GM10266 (cell line): ENCODE data around the gene SFR1.

Experiments used
- DNase-seq: peaks from one replicate; pipeline ENCODE4 v3.0.0; 2012; ENCODE audit errors: extremely low spot score
- CTCF ChIP-seq: IDR thresholded peaks from 2 replicates; pipeline ENCODE4 v1.5.1; 2012; ENCODE audit warnings: mild to moderate bottlenecking, low read depth; ENCODE audit not compliant: control insufficient read depth, insufficient read depth; ENCODE audit errors: missing control alignments

The SFR1 gene

GRCh38 chr10:104081998-104082397 is 40.0 kb upstream of the SFR1 start:
- no peak for TF ChIP-seq CTCF
- no peak for DNase-seq

DNA sequence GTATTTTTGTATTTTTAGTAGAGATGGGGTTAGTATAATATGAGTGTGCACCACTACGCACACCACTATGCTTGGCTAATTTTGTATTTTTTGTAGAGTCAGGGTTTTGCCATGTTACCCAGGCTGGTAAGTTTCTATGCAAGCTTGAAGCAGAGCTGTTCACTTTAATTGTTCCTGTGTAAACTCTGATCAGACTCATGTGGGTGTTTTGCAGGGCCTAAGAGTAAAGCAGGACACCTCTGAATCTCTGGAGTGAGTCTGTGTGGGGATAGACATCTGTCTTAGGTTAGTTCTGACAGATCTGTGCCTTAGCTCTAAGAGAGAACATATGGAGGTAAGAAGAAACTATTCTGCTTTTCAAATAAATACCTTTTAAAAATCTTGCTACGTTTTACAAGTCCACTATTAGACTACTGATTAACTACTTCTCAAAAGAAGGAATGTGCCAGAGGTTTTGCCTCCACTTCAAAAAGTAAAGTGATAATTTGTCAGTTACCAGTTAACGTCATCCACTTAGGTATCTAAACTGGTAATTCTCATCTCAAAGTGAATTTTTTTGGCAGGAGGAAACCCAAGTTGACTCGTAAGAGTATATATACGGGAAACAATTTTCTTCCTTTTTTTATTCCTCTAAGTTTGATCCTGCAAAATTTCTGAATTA is 37.4 kb upstream of the SFR1 start:
- no peak for DNase-seq
- TF ChIP-seq CTCF, result no peak

- TF ChIP-seq CTCF, result no peak
- no peak for DNase-seq
Measured at GRCh38 chr10:104085801-104086400, 36.1 kb upstream of the SFR1 start, which contains the start of gene COL17A1. TSS of gene COL17A1 (minus strand) at chr10:104085880. CDS start at chr10:104080673, 5,207 bp downstream.

DNA sequence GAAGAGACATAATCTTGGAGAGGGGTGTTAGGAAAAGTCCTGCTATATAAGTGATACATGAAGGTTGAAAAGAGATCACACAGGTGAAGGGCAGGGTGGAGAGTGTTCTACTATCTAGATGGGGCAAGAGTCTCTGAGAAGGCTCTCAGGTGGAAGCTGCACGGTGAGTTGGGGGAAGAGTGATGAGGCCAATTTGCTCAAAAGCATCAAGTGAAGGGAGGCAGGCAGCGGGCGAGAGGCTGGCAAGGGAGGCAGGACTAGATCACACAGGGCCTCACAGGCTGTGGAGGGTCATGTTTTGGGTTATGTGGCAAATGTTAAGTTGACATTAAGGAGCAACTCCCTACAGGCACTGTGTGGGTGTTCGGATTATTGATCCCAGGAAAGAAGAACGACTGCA is 33.7 kb upstream of the SFR1 start:
- no peak for TF ChIP-seq CTCF
- no peak for DNase-seq

GRCh38 chr10:104089621-104090020 is 32.4 kb upstream of the SFR1 start:
- no peak for DNase-seq
- no peak for TF ChIP-seq CTCF

GRCh38 chr10:104090611-104091010 is 31.4 kb upstream of the SFR1 start:
- TF ChIP-seq CTCF, result no peak
- DNase-seq, result no peak

GRCh38 chr10:104092749-104093148 is 29.2 kb upstream of the SFR1 start:
- no peak for TF ChIP-seq CTCF

More at GRCh38 chr10:104092749-104093148, 29.2 kb upstream of the SFR1 start:
- no peak for DNase-seq
